NT2/D1 (cell line): ENCODE data around the gene MSH5.

Source experiments
- DNase-seq: peaks from one replicate; pipeline ENCODE4 v3.0.0-alpha.2; 2011; ENCODE audit warnings: low read depth, low spot score
- H3K27me3 ChIP-seq: 2 replicates; pipeline ENCODE4 v1.6.0; 2011; ENCODE audit warnings: mild to moderate bottlenecking; ENCODE audit not compliant: insufficient read length, insufficient read depth
- H3K36me3 ChIP-seq: 2 replicates; pipeline ENCODE4 v1.6.1; 2011; ENCODE audit warnings: mild to moderate bottlenecking, low read length, mixed read lengths; ENCODE audit not compliant: insufficient read depth, insufficient read length
- H3K4me1 ChIP-seq: 2 replicates; pipeline ENCODE4 v1.5.1; 2011; ENCODE audit not compliant: insufficient read depth, insufficient read length
- H3K4me3 ChIP-seq: 2 replicates; pipeline ENCODE4 v1.5.1; 2011; ENCODE audit warnings: low read depth; ENCODE audit not compliant: insufficient read length
- H3K9ac ChIP-seq: 2 replicates; pipeline ENCODE4 v1.6.0; 2011; ENCODE audit warnings: low read depth; ENCODE audit not compliant: insufficient read length
- H3K9me3 ChIP-seq: 2 replicates; pipeline ENCODE4 v1.5.1; 2011; ENCODE audit warnings: mild to moderate bottlenecking, low read length; ENCODE audit not compliant: insufficient read depth
- SUZ12 ChIP-seq: IDR thresholded peaks from 2 replicates; pipeline ENCODE4 v1.6.1; 2011; ENCODE audit not compliant: insufficient read length, insufficient read depth; ENCODE audit errors: extremely low read depth
- YY1 ChIP-seq: IDR thresholded peaks from 2 replicates; pipeline ENCODE4 v1.6.1; 2011; ENCODE audit not compliant: insufficient read length, insufficient read depth
- ZNF274 ChIP-seq: IDR thresholded peaks from 2 replicates; pipeline ENCODE4 v1.6.1; 2011; ENCODE audit warnings: mild to moderate bottlenecking, low read depth, low read length

MSH5 gene

GRCh38 chr6:31752739-31753319 lies 13.0 kb downstream of the MSH5 start:
- Histone ChIP-seq H3K9me3 (no peaks in the 10 kb centered on the region), H3K36me3 (peaks cover 13% of the 10 kb centered on the region), H3K4me1 (no peaks in the 10 kb centered on the region), H3K27me3 (no peaks in the 10 kb centered on the region), H3K4me3 (no peak overlapping the region), H3K9ac (no peak overlapping the region)
- TF ChIP-seq SUZ12 (no peak), YY1 (no peak), ZNF274 (no peak)
- no peak for DNase-seq

- H3K36me3 ChIP-seq: peaks cover 43% of the 10 kb centered on the region
- no peak for DNase-seq
- H3K9ac ChIP-seq: no peak overlapping the region
- H3K9me3 ChIP-seq: no peaks in the 10 kb centered on the region
- H3K4me3 ChIP-seq: no peak overlapping the region
- H3K27me3 ChIP-seq: no peaks in the 10 kb centered on the region
- peaks cover 4% of the 10 kb centered on the region for H3K4me1 ChIP-seq
- TF ChIP-seq YY1 (no peak), SUZ12 (no peak), ZNF274 (no peak)
These were observed 18.5 kb downstream of the MSH5 start for GRCh38 chr6:31758281-31758680.

GRCh38 chr6:31760790-31761189 lies 21.0 kb downstream of the MSH5 start:
- H3K9ac ChIP-seq: no peak overlapping the region
- DNase-seq: no peak
- H3K4me3 ChIP-seq: no peak overlapping the region
- H3K4me1 ChIP-seq: peaks cover 6% of the 10 kb centered on the region
- no peaks in the 10 kb centered on the region for H3K27me3 ChIP-seq
- no peaks in the 10 kb centered on the region for H3K9me3 ChIP-seq
- no peak for TF ChIP-seq ZNF274
- no peak for TF ChIP-seq SUZ12
- no peak for TF ChIP-seq YY1
- peaks cover 58% of the 10 kb centered on the region for H3K36me3 ChIP-seq

GRCh38 chr6:31761343-31761742 lies 21.5 kb downstream of the MSH5 start:
- H3K4me1 ChIP-seq: peaks cover 6% of the 10 kb centered on the region
- H3K27me3 ChIP-seq: no peaks in the 10 kb centered on the region
- no peak overlapping the region for H3K9ac ChIP-seq
- no peak for DNase-seq
- TF ChIP-seq YY1: no peak
- no peak for TF ChIP-seq ZNF274
- no peak for TF ChIP-seq SUZ12
- no peak overlapping the region for H3K4me3 ChIP-seq
- no peaks in the 10 kb centered on the region for H3K9me3 ChIP-seq
- peaks cover 59% of the 10 kb centered on the region for H3K36me3 ChIP-seq

GRCh38 chr6:31762356-31762755 lies 22.6 kb downstream of the MSH5 start, which contains the start of gene SAPCD1:
Gene SAPCD1 (plus strand): TSS chr6:31762656. CDS start chr6:31763055, 399 bp downstream.
- Histone ChIP-seq H3K36me3 (peaks cover 59% of the 10 kb centered on the region), H3K27me3 (no peaks in the 10 kb centered on the region)

GRCh38 chr6:31762878-31763618 lies 23.2 kb downstream of the MSH5 start:
- Histone ChIP-seq H3K36me3 (peaks cover 58% of the 10 kb centered on the region), H3K27me3 (no peaks in the 10 kb centered on the region), H3K9ac (no peak overlapping the region), H3K4me3 (no peak overlapping the region), H3K4me1 (peaks cover 6% of the 10 kb centered on the region), H3K9me3 (no peaks in the 10 kb centered on the region)
- no peak for DNase-seq
- TF ChIP-seq ZNF274 (no peak), YY1 (no peak), SUZ12 (no peak)

More at GRCh38 chr6:31762356-31762755, 22.6 kb downstream of the MSH5 start, which contains the start of gene SAPCD1:
- Histone ChIP-seq H3K4me3 (no peak within 1 kb of the TSS), H3K9me3 (no peaks in the 10 kb centered on the region), H3K9ac (no peak within 1 kb of the TSS), H3K4me1 (peaks cover 6% of the 10 kb centered on the region)
- no peak for DNase-seq
- TF ChIP-seq YY1 (no peak), ZNF274 (no peak)

- H3K9ac ChIP-seq: no peak overlapping the region
- H3K4me1 ChIP-seq: peaks cover 6% of the 10 kb centered on the region
- no peaks in the 10 kb centered on the region for H3K27me3 ChIP-seq
- DNase-seq: peak; percentile 77
- peaks cover 54% of the 10 kb centered on the region for H3K36me3 ChIP-seq
- H3K4me3 ChIP-seq: no peak overlapping the region
- no peak for TF ChIP-seq YY1
- TF ChIP-seq SUZ12: no peak
- no peak for TF ChIP-seq ZNF274
- no peaks in the 10 kb centered on the region for H3K9me3 ChIP-seq
These were observed 23.8 kb downstream of the MSH5 start for GRCh38 chr6:31763619-31763940.
